ENCODE results near the gene PDXK.
"Not testable (repeated sequence)": the region's sequence is repeated elsewhere in the genome, so short reads cannot be mapped to it uniquely, and the experiment has no call there.

PDXK gene

DNA sequence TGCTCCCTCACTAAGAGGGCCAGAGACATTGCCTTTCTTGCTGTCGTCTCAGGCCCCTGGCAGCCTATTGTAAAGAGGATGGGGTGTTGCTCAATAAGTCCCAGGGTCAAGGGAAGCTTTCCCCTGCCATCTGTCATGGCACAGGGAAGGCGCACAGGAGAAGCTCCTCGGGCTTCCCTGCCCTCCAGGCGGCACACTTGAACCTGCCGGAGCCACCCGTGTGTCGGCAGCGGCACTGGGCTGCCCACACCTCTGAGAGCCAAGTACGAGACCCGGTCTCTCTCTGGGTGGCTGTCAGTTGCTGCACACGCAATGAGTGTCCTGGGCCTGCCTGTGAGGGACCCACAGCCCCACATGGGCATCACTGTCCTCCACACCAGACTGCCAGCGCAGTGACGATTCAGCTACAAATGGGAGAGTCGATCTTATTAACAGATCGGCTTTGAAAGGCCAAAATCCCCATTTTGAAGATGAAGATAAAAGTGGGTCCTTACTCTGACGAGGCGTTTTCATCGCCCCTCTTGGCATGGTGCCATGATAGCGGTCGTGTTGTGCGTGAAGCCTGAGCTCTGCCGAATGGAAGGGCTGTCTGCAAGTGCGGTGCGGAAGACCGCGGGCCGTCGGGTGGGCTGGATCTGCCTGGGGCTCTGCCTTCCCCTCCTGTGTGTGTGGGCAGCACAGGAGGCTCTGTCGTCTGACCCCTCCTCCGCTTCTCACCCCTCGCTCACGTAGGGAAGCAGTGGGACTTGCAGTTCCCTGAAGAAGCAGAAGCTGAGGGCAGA, 29.2 kb upstream of the PDXK start:
- no peak for ATAC-seq (replicated peaks; ENCODE audit: extremely low read depth, poor library complexity, severe bottlenecking)
- Mint-ChIP-seq H3K27me3 (no peaks in the 10 kb centered on the region), H3K4me1 (peaks cover 2% of the 10 kb centered on the region), H3K36me3 (ENCODE audit: insufficient read depth) (peaks cover 52% of the 10 kb centered on the region), H3K4me3 (no peak overlapping the region), H3K27ac (ENCODE audit: low read depth) (no peak overlapping the region), H3K9me3 (no peaks in the 10 kb centered on the region)
- no peak for DNase-seq (ENCODE audit: low spot score in 2 of 2)

DNA sequence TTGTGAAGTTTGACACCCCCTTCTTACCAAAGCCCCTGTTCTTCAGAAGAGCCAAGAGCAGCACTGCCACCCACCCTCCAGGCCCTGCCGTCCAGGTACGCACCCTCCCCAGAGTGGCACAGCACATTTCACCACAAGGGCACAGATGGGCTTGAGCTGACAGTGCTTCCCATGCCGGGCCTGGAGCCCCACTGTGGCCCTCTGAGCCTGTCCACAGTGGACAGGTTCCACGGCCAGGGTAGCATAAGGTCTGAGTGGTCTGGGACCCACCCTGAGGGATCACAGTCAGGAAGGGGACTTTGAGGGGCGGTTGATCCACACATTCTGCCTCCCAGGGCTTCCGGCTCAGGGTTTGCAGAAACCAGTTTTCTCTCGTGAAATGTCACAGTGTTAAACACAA, 28.6 kb upstream of the PDXK start:
- Mint-ChIP-seq H3K27ac (ENCODE audit: low read depth) (no peak overlapping the region), H3K4me3 (no peak overlapping the region), H3K36me3 (ENCODE audit: insufficient read depth) (peaks cover 49% of the 10 kb centered on the region), H3K27me3 (no peaks in the 10 kb centered on the region), H3K4me1 (no peaks in the 10 kb centered on the region), H3K9me3 (no peaks in the 10 kb centered on the region)
- ATAC-seq (replicated peaks; ENCODE audit: extremely low read depth, poor library complexity, severe bottlenecking) (no peak), DNase-seq (ENCODE audit: low spot score in 2 of 2) (no peak)

DNA sequence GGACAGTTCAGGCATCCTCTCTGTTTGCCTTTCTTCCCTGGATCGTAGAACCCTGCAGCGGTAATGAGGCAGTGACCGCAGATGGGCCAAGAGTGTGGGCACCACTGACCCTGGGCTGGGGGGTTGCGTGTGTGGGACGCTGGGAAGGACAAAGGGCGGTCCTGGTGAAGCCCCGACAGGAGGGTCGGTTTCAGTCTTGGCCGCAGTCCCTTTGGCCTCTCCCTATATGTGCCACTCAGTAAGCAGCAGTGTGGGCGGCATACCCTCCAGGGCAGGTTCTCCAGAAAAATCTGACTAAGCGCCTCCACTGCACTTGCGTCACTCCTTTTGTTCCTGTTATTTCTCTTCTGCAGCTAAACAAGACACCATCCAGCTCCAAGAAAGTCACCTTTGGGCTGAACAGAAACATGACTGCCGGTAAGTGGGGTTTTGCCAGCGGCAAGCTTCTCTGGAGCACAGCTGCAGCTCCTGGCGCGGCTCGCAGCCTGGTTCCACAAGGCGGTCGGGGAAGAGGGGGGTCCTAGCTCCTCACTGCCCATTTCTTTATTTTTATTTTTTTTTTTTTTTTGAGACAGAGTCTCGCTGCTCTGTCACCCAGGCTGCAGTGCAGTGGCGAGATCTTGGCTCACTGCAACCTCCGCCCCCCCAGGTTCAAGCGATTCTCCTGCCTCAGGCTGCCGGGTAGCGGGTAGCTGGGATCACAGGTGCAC, 27.7 kb upstream of the PDXK start:
- H3K36me3 Mint-ChIP-seq (ENCODE audit: insufficient read depth) = peaks cover 45% of the 10 kb centered on the region

DNA sequence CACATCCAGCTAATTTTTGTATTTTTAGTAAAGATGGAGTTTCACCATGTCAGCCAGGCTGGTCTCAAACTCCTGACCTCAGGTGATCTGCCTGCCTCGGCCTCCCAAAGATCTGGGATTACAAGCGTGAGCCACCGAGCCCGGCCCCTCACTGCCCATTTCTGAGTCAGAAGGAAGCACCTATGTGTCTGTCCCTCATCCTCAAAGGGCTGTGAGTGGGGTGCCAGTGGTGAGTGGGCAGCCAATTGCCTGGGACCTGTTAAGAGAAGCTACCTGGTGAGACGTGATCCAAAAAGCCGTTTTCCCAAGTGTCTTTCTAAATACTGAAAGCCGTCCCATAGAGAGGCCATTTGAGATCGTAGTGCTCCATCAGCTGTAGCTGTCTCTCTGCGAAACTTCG, 27.1 kb upstream of the PDXK start:
- ATAC-seq (replicated peaks; ENCODE audit: extremely low read depth, poor library complexity, severe bottlenecking) (no peak), DNase-seq (ENCODE audit: low spot score in 2 of 2) (no peak)
- no peaks in the 10 kb centered on the region for H3K9me3 Mint-ChIP-seq
- H3K27me3 Mint-ChIP-seq = no peaks in the 10 kb centered on the region
- H3K4me1 Mint-ChIP-seq = no peaks in the 10 kb centered on the region
- H3K36me3 Mint-ChIP-seq (ENCODE audit: insufficient read depth) = peaks cover 39% of the 10 kb centered on the region
- no peak overlapping the region for H3K4me3 Mint-ChIP-seq
- no peak overlapping the region for H3K27ac Mint-ChIP-seq (ENCODE audit: low read depth)

More for the DNA sequence above, 27.7 kb upstream of the PDXK start:
- Mint-ChIP-seq H3K4me3 (no peak overlapping the region), H3K4me1 (no peaks in the 10 kb centered on the region), H3K27ac (ENCODE audit: low read depth) (no peak overlapping the region), H3K27me3 (no peaks in the 10 kb centered on the region), H3K9me3 (no peaks in the 10 kb centered on the region)
- ATAC-seq (replicated peaks; ENCODE audit: extremely low read depth, poor library complexity, severe bottlenecking) (no peak), DNase-seq (ENCODE audit: low spot score in 2 of 2) (no peak)

DNA sequence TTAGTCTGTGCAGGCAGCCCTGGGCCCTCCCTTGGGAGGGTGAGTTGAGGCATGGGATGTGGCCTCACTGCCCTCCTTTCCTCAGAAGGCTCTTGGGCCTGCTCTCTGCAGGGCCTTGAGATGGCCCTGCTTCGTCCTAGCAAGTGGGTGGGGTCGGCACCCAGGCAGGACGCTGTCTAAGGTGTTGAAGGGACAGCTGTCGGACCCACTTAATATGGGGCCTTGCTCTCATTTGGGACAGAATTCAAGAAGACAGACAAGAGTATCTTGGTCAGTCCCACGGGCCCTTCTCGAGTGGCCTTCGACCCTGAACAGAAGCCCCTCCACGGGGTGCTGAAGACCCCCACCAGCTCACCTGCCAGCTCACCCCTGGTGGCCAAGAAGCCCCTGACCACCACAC, 26.0 kb upstream of the PDXK start:
- Mint-ChIP-seq H3K4me1 (no peaks in the 10 kb centered on the region), H3K9me3 (no peaks in the 10 kb centered on the region), H3K27ac (ENCODE audit: low read depth) (peak overlapping the region; percentile 32), H3K36me3 (ENCODE audit: insufficient read depth) (peaks cover 30% of the 10 kb centered on the region), H3K4me3 (no peak overlapping the region), H3K27me3 (no peaks in the 10 kb centered on the region)
- ATAC-seq (replicated peaks; ENCODE audit: extremely low read depth, poor library complexity, severe bottlenecking) (no peak), DNase-seq (ENCODE audit: low spot score in 2 of 2) (no peak)

DNA sequence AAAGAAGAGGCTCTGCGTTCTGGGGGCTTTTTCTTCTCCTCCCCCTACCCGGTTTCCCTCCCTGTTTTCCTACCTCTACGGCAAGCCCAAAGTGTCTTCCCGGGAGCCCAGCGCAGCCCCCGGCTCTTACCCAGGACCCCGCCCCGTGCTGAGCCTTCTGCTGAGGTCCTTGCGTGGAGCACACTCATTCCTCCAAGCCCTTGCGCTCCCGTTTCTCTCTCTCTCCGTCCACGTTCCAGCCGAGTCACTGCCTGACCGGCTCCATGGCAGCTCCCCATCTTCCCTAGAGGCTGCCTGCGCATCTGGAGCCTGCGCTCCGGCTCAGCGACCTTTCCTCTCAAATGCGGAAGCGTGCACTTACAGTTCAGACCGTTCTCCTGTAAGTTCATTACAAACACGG, 24.9 kb upstream of the PDXK start:
- Mint-ChIP-seq H3K27ac (ENCODE audit: low read depth) (no peak overlapping the region), H3K4me3 (no peak overlapping the region), H3K4me1 (no peaks in the 10 kb centered on the region), H3K27me3 (no peaks in the 10 kb centered on the region), H3K9me3 (no peaks in the 10 kb centered on the region), H3K36me3 (ENCODE audit: insufficient read depth) (peaks cover 28% of the 10 kb centered on the region)
- ATAC-seq (replicated peaks; ENCODE audit: extremely low read depth, poor library complexity, severe bottlenecking) (no peak), DNase-seq (ENCODE audit: low spot score in 2 of 2) (no peak)

DNA sequence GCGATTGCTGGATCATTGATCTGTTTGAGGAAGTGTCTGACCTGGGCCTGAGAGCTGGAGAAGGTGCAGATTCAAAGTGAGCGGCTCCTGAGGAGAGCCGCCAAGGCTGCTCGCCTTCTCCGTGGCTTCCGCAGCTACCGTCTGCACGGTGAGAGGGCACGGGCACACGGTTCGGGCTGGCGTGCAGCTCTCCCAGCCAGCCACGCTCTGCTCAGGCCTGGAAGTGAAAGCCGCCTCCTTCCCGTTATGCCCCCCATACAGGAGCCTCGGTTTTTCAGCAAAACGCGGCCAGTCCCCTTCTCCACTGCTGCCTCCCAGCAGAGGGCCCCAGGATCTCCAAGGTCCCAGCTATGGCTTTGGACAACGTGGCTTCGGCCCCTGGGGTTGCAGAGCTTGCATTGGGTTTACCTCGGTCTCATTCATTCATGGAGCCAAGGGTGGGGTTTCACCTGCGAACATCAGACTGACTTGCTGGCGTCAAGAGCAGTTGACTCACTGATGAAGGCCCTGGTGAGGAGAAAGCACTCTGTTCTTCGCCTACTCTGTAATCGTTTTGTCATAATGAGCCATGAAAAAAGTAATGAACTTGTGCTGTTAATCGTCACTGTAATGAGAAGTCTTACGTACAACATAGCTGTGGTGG, 24.4 kb upstream of the PDXK start:
- Mint-ChIP-seq H3K27ac (ENCODE audit: low read depth) (no peak overlapping the region), H3K4me1 (no peaks in the 10 kb centered on the region), H3K36me3 (ENCODE audit: insufficient read depth) (peaks cover 26% of the 10 kb centered on the region)

DNA sequence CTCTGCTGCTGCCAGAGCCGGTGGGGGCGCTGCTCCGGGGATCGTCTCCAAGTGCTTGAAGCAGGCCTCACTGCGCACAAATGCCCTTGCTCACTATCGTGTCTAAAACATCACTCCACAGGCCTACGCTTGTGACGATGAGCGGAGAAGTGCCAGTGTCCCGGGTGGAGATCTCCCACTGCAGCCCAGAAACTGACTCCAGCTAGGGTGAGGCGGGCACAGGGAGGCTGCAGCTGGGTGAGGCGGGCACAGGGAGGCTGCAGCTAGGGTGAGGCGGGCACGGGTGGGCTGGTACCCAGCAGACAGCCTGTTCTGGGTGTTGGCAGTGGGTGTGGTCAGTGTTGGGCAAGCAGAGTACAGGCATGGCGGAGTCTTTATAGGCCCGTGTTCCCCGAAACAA, 22.7 kb upstream of the PDXK start:
- no peak overlapping the region for H3K27ac Mint-ChIP-seq (ENCODE audit: low read depth)
- H3K27me3 Mint-ChIP-seq = no peaks in the 10 kb centered on the region
- no peak for ATAC-seq (replicated peaks; ENCODE audit: extremely low read depth, poor library complexity, severe bottlenecking)
- DNase-seq (ENCODE audit: low spot score in 2 of 2) = no peak
- H3K4me3 Mint-ChIP-seq = no peak overlapping the region
- H3K9me3 Mint-ChIP-seq = no peaks in the 10 kb centered on the region
- peaks cover 21% of the 10 kb centered on the region for H3K36me3 Mint-ChIP-seq (ENCODE audit: insufficient read depth)
- H3K4me1 Mint-ChIP-seq = no peaks in the 10 kb centered on the region

More for the DNA sequence above, 24.4 kb upstream of the PDXK start:
- no peak for DNase-seq (ENCODE audit: low spot score in 2 of 2)
- Mint-ChIP-seq H3K27me3 (no peaks in the 10 kb centered on the region), H3K4me3 (no peak overlapping the region), H3K9me3 (no peaks in the 10 kb centered on the region)
- no peak for ATAC-seq (replicated peaks; ENCODE audit: extremely low read depth, poor library complexity, severe bottlenecking)

DNA sequence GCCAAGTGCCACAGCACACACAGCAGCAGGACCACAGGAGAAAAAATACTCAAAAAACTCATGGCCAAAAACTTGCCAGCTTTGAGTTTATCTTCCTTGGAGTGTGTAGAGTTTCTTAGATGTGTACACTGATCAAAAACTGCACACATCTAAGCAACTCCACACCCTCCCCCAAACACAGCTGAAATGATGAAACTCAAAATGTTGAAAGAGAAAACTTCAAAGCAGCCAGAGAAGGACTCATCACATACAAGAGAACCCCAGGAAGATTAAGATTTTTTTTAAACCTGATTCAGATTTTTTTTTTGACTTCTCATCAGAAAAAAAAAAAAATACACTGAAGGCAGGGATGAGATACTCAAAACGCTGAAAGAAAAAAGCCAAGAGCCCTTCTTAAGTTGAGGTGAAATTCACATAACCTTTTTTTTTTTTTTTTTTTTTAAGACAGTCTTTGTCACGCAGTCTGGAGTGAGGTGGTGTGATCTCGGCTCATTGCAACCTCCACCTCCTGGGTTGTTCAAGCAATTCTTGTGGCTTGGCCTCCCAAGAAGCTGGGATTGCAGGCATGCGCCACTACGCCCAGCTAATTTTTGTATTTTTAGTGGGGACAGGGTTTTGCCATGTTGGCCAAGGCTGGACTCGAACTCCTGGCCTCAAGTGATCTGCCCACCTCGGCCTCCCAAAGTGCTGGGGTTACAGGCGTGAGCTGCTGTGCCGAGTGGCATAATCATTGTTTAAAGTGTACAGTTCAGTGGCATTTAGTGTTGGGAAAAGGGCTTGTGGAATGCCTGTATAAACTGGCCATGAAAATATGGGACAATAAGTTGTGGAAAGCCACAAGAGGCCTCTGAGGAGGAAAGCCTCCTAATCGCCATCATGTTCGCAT, 20.9 kb upstream of the PDXK start:
- no peak for ATAC-seq (replicated peaks; ENCODE audit: extremely low read depth, poor library complexity, severe bottlenecking)
- no peaks in the 10 kb centered on the region for H3K9me3 Mint-ChIP-seq
- peaks cover 15% of the 10 kb centered on the region for H3K36me3 Mint-ChIP-seq (ENCODE audit: insufficient read depth)
- peak overlapping the region; percentile 50 for H3K27ac Mint-ChIP-seq (ENCODE audit: low read depth)
- H3K4me1 Mint-ChIP-seq = peaks cover 4% of the 10 kb centered on the region
- H3K4me3 Mint-ChIP-seq = no peak overlapping the region
- H3K27me3 Mint-ChIP-seq = no peaks in the 10 kb centered on the region
- no peak for DNase-seq (ENCODE audit: low spot score in 2 of 2)

DNA sequence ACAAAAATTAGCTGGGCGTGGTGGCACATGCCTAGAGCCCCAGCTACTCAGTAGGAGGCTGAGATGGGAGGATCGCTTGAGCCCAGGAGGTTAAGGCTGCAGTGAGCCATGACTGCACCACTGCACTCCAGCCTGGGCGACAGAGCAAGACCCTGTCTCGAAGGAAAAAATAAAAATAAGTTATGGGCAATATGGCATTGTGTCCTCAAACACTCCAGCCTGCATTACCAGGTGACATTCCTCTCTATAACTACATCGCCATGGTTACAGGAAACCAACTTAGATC, 19.5 kb upstream of the PDXK start:
- Mint-ChIP-seq H3K36me3 (ENCODE audit: insufficient read depth) (peaks cover 11% of the 10 kb centered on the region), H3K4me1 (peaks cover 11% of the 10 kb centered on the region)
- not testable (repeated sequence) for H3K9me3 Mint-ChIP-seq; ATAC-seq (replicated peaks; ENCODE audit: extremely low read depth, poor library complexity, severe bottlenecking); H3K27me3 Mint-ChIP-seq; H3K4me3 Mint-ChIP-seq; DNase-seq (ENCODE audit: low spot score in 2 of 2); H3K27ac Mint-ChIP-seq (ENCODE audit: low read depth)

DNA sequence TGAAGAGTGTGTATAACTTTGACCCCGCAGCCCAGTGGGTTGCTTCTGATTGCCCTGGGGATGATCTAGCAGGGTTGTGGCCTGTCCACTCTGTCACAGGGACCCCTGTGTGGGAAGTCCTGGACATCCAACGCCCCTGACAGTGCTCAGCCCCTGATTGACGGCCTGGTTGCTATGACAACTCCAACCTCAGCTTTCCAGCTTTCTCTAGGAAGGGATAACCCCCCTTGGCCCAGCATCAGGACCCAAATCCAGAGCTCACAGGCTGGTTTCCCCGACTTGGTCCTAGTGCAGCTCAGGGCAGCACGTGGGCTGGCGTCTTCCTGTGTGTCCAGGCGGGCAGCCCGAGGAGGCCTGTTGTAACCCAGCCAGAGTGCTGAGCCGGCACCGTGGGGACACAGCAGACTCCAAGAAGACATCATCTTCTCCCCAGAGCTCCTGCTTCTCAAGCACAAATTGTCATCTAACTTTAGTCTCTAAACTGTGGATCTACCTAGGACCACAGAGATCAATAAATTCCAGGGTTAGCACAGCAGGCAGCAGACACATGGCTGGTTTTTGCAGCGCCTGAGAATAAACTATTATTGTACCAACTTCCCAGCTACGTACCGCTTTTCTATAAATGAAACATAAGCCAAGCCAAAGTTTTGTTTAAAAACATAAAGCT, 18.9 kb upstream of the PDXK start:
- Mint-ChIP-seq H3K27ac (ENCODE audit: low read depth) (no peak overlapping the region), H3K4me1 (peaks cover 11% of the 10 kb centered on the region), H3K4me3 (no peak overlapping the region), H3K36me3 (ENCODE audit: insufficient read depth) (peaks cover 9% of the 10 kb centered on the region), H3K27me3 (no peaks in the 10 kb centered on the region), H3K9me3 (no peaks in the 10 kb centered on the region)
- ATAC-seq (replicated peaks; ENCODE audit: extremely low read depth, poor library complexity, severe bottlenecking) (no peak), DNase-seq (ENCODE audit: low spot score in 2 of 2) (no peak)

Data from central memory CD8-positive, alpha-beta T cell (primary cell).